Fibroblast of peridontal ligament (primary cell): Measurements from ENCODE around the gene MAVS.

Experiments
- DNase-seq: peaks from one replicate; pipeline ENCODE4 v3.0.0-alpha.2; 2010; ENCODE audit errors: extremely low read depth

MAVS gene

GRCh38 chr20:3910853-3911252 is 64.2 kb downstream of the MAVS start:
- no peak for DNase-seq

- no peak for DNase-seq
Measured at GRCh38 chr20:3911956-3912355, 65.3 kb downstream of the MAVS start.

GRCh38 chr20:3914446-3914845 is 67.8 kb downstream of the MAVS start:
- no peak for DNase-seq

GRCh38 chr20:3915691-3916090 is 69.1 kb downstream of the MAVS start:
- no peak for DNase-seq

GRCh38 chr20:3916364-3916763 is 69.7 kb downstream of the MAVS start:
- DNase-seq: no peak

GRCh38 chr20:3919352-3919751 is 72.7 kb downstream of the MAVS start:
- peak; percentile 83 for DNase-seq

GRCh38 chr20:3922223-3922982 is 75.8 kb downstream of the MAVS start:
- no peak for DNase-seq

GRCh38 chr20:3922983-3923339 is 76.3 kb downstream of the MAVS start:
- DNase-seq: no peak

- DNase-seq: peak; percentile 38
Measured at GRCh38 chr20:3923818-3924217, 77.2 kb downstream of the MAVS start.

GRCh38 chr20:3924304-3925112 is 77.9 kb downstream of the MAVS start:
- DNase-seq: no peak

- no peak for DNase-seq
Measured at GRCh38 chr20:3925113-3925695, 78.6 kb downstream of the MAVS start.
